GM12875 (cell line): ENCODE results near the gene TRMT112.
A peak's percentile ranks its signal among the peaks of the same experiment; 100 is the strongest.

Experiments
- H3K4me3 ChIP-seq: one replicate; pipeline ENCODE4 v1.5.1; 2011; ENCODE audit warnings: low read depth, low read length, control low read depth
- TF ChIP-seq, protein P1 (sequence below): IDR thresholded peaks from 2 replicates; pipeline ENCODE4 v1.5.1; 2011; ENCODE audit warnings: low read depth, mild to moderate bottlenecking, control low read depth, inconsistent platforms, low read length, moderate library complexity, borderline replicate concordance; ENCODE audit not compliant: insufficient read depth

TRMT112 gene

DNA sequence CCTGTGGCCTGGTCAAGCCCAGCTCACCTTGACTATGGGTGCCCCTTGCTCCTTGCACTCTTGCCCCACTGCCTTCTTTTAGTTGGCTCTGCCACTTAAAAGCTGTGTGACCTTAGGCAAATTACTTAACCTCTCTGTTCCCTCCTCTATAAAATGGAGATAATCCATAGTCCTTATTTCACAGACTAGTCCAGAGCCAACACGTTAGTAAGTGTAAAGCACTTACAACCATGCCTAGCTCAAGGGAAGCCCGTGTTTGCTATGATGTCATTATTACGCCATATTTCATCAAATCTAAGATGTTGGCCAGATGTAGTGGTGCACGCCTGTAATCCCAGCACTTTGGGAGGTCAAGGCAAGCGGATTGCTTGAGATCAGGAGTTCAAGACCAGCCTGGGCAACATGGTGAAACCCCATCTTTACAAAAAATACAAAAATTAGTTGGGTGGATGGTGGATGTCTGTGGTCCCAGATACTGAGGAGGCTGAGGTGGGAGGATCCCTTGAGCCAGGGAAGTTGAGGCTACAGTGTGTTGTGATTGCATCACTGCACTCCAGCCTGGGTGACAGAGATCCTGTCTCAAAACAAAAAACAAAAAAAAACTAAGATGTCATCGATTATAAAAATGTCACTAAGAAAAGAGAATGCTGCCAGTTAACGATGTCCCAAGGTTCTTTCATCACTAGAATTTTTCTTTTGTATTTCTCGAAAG lies 20.3 kb upstream of the TRMT112 start:
- TF ChIP-seq, protein P1, sequence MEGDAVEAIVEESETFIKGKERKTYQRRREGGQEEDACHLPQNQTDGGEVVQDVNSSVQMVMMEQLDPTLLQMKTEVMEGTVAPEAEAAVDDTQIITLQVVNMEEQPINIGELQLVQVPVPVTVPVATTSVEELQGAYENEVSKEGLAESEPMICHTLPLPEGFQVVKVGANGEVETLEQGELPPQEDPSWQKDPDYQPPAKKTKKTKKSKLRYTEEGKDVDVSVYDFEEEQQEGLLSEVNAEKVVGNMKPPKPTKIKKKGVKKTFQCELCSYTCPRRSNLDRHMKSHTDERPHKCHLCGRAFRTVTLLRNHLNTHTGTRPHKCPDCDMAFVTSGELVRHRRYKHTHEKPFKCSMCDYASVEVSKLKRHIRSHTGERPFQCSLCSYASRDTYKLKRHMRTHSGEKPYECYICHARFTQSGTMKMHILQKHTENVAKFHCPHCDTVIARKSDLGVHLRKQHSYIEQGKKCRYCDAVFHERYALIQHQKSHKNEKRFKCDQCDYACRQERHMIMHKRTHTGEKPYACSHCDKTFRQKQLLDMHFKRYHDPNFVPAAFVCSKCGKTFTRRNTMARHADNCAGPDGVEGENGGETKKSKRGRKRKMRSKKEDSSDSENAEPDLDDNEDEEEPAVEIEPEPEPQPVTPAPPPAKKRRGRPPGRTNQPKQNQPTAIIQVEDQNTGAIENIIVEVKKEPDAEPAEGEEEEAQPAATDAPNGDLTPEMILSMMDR: no peak
- H3K4me3 ChIP-seq: no peak overlapping the region

DNA sequence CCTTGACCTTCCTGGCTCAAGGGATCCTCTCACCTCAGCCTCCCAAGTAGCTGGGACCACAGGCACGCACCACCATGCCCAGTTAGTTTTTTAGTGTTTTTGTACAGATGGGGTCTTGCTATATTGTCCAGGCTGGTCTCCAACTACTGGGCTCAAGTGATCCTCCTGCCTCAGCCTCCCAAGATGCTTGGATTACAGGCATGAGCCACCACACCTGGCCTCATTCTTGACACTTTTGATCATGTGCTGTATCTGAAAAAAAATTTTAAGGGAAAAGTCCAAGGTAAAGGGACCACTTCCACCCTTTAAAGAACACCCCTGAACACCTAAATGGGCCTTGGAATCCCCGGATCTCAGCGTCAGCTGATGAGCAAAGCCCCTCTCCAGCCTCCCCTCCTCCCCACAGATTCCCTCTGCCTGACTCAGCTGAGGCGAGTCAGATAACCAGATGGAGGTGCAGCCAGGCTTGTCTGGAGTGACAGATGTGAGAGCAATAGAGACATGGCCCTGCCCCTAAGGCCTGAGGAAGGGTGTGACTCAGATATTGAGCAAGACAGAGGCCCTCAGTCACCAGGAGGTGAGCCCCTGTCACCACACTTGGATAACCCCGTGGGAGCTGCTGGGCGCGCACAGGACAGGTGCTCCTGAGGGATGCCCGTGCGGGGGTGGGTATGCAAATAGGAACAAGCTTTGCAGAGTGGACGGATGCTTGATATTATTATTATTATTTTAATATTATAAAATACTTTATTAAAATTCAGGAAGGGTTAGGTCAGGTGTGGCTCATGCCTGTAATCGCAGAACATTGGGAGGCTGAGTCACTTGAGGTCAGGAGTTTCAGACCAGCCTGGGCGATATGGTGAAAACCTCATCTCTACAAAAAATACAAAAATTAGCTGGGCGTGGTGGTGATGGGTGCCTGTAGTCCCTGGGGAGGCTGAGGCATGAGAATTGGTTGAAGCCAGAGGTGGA lies 17.7 kb upstream of the TRMT112 start:
- TF ChIP-seq, protein P1: no peak
- H3K4me3 ChIP-seq: no peak overlapping the region

DNA sequence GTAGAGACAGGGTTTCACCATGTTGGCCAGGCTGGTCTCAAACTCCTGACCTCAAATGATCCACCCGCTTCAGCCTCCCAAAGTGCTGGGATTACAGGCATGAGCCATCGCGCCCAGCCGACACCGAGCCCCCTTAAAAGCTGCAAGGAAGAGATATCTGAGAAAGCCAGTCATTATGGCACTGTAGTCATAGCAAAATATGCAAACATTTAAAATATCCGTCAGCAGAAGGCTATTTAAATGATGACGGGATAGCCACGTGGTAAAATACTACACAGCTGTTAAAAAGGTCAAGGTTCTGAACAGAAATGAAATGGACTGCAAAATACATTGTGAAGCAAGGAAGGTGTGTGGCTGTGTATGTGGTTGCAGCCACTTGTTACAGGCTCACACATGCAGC lies 16.2 kb upstream of the TRMT112 start:
- no peak overlapping the region for H3K4me3 ChIP-seq
- TF ChIP-seq, protein P1: no peak

DNA sequence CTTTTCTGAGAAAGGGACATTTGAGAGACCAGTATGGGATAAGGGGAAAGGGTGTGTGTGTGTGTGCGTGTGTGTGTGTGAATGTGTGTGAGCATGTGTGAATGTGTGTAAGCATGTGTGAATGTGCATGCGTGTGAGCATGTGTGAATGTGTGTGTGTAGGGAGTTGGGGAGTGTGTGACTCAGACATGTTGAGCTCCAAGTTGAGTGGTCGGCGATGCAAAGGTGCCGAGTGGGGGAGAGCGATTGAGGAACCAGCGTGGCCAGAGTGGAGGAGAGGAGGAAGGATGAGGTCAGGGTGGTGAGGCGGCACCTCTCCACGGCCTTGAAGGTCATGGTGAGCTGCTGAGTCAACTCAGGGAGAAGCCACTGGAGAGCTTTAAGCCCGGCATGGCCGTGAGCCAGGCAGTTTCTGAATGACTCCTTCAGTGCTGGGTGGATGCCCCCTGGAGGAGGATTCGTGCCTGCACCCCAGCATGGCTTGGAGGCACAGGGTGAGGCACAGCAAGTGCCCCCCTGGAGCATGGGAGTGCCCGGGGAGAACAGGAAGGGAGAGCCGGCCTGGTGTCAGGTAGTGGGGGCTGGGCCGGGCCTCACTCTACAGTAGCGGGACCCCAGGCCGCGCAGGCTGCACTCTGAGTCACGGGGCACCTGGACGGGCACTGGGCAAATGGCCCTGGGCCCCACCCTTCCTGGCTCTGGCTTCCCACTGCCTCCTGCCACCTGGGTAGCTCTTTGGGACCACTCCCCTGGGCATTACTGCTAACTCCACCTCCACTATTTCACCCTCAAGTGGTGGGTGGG lies 14.4 kb upstream of the TRMT112 start:
- TF ChIP-seq, protein P1: peak; percentile 84
- peak overlapping the region; percentile 29 for H3K4me3 ChIP-seq

DNA sequence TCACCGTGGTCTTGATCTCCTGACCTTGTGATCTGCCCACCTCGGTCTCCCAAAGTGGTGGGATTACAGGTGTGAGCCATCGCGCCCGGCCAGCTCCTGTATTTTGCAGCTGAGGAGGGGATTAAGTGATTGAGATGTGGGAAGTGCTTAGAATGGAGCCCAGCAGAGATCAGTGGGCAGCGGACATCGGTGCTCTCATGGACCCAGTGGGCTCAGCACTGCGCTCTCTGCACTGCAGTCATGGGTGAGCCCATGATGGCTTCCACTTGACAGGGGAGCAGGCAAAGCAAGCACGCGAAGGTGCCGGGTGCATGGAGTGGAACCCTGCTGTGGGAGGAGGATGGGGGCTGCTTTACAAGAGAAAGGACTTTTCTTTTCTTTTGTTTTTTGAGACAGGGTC lies 13.5 kb upstream of the TRMT112 start:
- TF ChIP-seq, protein P1: no peak
- no peak overlapping the region for H3K4me3 ChIP-seq

DNA sequence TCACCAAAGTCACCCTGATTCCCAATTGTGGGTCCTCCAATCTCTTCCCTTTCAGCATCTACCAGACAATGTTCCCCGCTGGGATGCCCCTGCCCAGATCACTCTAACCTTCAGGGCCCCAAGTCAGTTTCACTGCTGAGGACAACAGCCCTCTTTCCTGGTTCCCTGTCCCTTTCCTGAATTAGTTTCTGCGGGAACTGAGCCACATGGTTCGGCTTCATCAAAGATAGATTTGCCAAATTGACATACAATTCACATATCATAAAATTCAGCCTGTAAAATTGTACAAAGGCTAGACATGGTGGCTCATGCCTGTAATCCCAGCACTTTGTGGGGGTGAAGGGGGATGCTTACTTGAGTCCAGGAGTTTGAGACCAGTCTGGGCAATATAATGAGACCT lies 10.6 kb upstream of the TRMT112 start:
- TF ChIP-seq, protein P1: no peak
- no peak overlapping the region for H3K4me3 ChIP-seq
